ENCODE data around the gene POU1F1.
A peak's percentile ranks its signal among the peaks of the same experiment; 100 is the strongest.
"Not testable (repeated sequence)": the region's sequence is repeated elsewhere in the genome, so short reads cannot be mapped to it uniquely, and the experiment has no call there.

The POU1F1 gene

GRCh38 chr3:87250009-87250408, 26.4 kb downstream of the POU1F1 start:
- no peak for DNase-seq (ENCODE audit: low read depth)

GRCh38 chr3:87248831-87249230, 27.6 kb downstream of the POU1F1 start:
- DNase-seq (ENCODE audit: low read depth) = no peak

- DNase-seq (ENCODE audit: low read depth) = not testable (repeated sequence)
Observed at GRCh38 chr3:87248231-87248630, 28.2 kb downstream of the POU1F1 start.

- DNase-seq (ENCODE audit: low read depth) = no peak
Observed at GRCh38 chr3:87247430-87247773, 29.0 kb downstream of the POU1F1 start.

DNA sequence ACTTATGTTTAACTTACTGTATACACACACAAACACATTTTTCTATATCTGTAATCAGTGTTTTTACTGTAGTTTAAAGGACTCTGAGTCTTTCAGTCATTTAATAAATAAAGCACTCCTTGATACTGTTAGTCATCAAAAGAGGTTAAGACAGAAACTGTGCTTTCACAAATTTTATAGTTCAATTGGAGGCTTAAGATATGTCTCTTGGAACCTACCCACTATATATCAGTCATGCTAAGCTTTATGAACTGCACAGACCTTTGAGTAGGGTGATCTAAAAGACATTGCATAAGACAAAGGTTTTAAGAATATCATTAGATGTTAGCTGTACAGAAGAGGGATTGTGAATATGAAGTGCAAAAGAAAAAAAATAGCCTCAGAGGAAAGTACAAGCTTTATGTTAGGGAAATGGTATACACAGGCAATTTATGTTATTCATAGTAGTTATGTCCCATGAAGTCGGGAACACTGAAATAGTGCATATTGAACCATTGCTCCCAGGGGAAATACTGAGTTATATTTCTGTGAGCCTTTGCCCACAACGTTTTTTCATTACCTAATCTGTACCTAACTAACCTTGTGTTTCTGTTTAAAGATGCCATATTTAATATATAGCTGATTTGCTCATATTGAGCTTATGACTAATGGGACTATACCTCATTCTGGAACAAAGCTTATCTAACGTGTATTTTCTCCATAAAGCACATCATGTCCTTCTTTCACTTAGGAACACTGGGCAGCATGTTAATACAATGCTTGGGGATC, 29.5 kb downstream of the POU1F1 start:
- DNase-seq (ENCODE audit: low read depth) = no peak

DNA sequence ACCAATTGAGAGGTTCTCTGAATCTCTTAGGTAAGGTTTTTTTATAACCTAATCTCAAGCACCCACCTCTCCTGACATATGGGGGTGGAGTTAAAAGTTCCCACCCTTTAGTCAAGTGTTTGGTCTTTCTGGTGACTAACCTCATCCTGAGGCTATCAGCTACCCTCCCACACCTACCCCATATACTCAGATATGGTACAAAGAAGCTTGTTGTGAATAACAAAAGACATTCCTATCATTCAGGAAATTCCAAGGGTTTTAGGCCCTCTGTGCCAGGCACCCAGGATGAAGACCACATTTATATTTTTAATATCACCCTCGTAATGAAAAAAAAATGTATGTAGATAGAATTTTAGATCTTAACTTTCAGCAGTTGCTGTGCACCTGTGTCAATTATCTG, 40.3 kb downstream of the POU1F1 start:
- DNase-seq (ENCODE audit: low read depth) = no peak

GRCh38 chr3:87233805-87234204, 42.6 kb downstream of the POU1F1 start:
- DNase-seq (ENCODE audit: low read depth) = no peak

- no peak for DNase-seq (ENCODE audit: low read depth)
Observed at GRCh38 chr3:87229113-87229512, 47.3 kb downstream of the POU1F1 start.

- no peak for DNase-seq (ENCODE audit: low read depth)
Observed at GRCh38 chr3:87228316-87228715, 48.1 kb downstream of the POU1F1 start.

DNA sequence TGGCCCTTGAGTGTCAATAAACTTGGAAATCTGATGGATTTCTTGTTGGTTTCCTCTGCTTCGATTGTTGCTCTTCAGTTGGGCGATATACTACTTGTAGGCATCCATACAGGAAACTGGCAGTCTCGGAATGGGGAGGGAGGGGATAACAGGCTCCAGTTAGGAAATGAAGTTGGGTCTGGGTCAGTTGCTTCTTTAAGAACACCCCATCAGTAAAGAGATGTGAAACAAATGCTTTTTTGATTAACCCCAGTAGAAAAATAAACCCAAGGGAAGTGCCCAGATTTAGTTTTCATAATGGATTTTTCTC, 48.6 kb downstream of the POU1F1 start:
- DNase-seq (ENCODE audit: low read depth) = no peak

GRCh38 chr3:87227104-87227834, 49.1 kb downstream of the POU1F1 start, which contains the start of gene CHMP2B:
Gene CHMP2B, plus strand, starts transcription at chr3:87227309. Its CDS starts 214 bp downstream, at chr3:87227523.
- DNase-seq (ENCODE audit: low read depth) = peak; percentile 86

DNA sequence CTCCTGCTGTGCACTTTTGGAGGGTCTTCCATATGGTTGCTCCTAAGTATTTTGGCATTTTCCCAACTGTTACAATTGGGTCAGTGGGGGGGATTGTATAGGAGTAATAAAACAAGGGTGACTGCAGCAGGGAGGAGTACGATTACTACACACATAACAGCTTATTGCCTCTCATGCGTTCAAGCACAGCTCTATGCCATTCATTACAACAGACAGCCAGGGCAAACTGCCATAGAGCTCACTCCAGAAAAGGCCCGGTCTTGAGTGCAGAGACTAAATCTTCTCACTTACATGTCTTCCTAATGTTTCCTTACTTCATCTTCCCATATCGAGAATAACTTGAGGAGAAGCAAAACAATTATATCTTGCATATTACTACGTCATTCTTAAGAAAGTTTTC, 50.7 kb downstream of the POU1F1 start:
- no peak for DNase-seq (ENCODE audit: low read depth)

GRCh38 chr3:87219611-87220010, 56.8 kb downstream of the POU1F1 start:
- no peak for DNase-seq (ENCODE audit: low read depth)

DNA sequence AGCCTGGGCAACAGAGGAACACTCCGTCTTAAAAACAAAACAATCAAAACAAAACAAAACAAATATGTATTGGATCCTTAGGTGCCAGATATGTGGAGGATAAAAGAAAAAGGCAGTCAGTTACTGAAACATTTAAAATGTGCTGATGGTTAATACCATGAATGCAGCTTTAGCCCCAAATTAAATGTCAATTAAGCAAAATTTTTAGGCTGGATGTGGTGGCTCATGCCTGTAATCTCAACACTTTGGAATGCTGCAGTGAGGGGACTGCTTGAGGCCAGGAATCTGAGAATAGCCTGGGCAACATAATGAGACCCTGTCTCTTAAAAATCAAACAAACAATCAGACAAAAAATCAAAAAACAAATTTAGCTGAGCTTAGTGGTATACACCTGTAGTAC, 57.8 kb downstream of the POU1F1 start:
- DNase-seq (ENCODE audit: low read depth) = no peak

Measured in T follicular helper cell (primary cell).